ENCODE results near the gene PRR7. TPM values are rescaled to one million over a fixed set of nuclear protein-coding genes. Genes with fewer than 3 reads are reported as not detected.

Gene PRR7
- total and polyA plus RNA-seq, 9 donors: 0.51 to 11.4 (median 2.0) TPM; not detected in 1

DNA sequence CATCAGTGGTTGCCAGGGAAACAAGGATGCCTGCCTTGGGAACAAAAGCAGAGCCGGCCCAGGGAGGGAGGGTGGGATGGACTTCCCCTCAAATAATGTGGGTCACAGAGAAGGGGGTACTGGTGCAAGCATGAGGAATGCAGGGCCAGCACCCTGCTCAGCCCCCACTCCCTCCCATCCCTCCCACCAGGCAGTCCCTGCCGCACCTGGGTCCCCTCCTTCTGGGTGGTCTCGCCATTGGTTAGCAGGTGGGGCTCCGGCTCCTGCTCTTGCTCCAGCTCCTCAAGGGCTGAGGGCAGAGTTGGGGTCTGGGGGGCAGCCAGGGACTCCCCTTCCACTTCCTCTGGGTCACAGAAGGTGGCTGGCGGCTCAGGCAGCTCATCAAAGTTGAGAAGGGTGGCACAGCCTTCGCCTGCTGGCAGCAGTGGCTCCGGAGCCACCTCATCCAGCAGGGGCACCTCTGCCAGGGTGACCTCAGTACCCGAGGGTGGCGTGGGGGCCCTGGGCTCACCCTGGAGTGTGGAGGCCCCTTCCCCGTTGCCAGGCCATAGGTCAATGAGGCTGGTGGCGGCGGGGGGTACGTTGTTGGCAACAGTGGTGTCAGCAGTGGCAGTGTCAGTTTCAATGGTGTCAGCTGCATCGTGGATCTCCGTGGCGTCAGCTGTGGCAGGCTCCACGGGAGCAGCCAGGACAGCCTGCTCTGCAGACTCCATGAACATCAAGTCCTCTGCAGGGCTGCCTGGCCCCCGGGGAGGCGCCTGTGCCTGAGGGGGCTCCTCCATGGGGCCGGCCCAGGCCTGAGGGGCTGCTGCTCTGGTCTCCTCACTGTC, 11.5 kb downstream of the PRR7 start:
- Histone ChIP-seq H3K9me3 (no peaks in the 10 kb centered on the region), H3K36me3 (no peaks in the 10 kb centered on the region), H3K27ac (no peak overlapping the region), H3K4me1 (ENCODE audit: insufficient read depth) (peaks cover 7% of the 10 kb centered on the region), H3K27me3 (no peaks in the 10 kb centered on the region), H3K4me3 (no peak overlapping the region)
- intact Hi-C loops (cut with DNase I): loop anchor here (1.0 to 10.0 kb wide), 6 partner anchors 39 to 343 kb away; partner anchors contain the start of genes MXD3 (in 2 of the 4), PDLIM7 (in 1 of the 4) and PFN3 (in 1 of the 4)
- DNase-seq: no peak
- 75 to 83% (median 75%) methylated on average over 15 to 20 of the region's 20 CpGs for WGBS, 3 donors
- no peak for TF ChIP-seq POLR2A (IDR thresholded peaks at IDR 0.05)
- TF ChIP-seq EP300 (IDR thresholded peaks at IDR 0.05): no peak
- TF ChIP-seq, protein P1, sequence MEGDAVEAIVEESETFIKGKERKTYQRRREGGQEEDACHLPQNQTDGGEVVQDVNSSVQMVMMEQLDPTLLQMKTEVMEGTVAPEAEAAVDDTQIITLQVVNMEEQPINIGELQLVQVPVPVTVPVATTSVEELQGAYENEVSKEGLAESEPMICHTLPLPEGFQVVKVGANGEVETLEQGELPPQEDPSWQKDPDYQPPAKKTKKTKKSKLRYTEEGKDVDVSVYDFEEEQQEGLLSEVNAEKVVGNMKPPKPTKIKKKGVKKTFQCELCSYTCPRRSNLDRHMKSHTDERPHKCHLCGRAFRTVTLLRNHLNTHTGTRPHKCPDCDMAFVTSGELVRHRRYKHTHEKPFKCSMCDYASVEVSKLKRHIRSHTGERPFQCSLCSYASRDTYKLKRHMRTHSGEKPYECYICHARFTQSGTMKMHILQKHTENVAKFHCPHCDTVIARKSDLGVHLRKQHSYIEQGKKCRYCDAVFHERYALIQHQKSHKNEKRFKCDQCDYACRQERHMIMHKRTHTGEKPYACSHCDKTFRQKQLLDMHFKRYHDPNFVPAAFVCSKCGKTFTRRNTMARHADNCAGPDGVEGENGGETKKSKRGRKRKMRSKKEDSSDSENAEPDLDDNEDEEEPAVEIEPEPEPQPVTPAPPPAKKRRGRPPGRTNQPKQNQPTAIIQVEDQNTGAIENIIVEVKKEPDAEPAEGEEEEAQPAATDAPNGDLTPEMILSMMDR (IDR thresholded peaks at IDR 0.05): no peak

GRCh38 chr5:177458912-177459350, 12.3 kb downstream of the PRR7 start:
- TF ChIP-seq, protein P1 (IDR thresholded peaks at IDR 0.05): no peak
- TF ChIP-seq POLR2A (IDR thresholded peaks at IDR 0.05) (no peak), EP300 (IDR thresholded peaks at IDR 0.05) (no peak)
- Histone ChIP-seq H3K36me3 (no peaks in the 10 kb centered on the region), H3K27ac (no peak overlapping the region), H3K4me1 (ENCODE audit: insufficient read depth) (peaks cover 5% of the 10 kb centered on the region), H3K4me3 (no peak overlapping the region), H3K9me3 (no peaks in the 10 kb centered on the region), H3K27me3 (no peaks in the 10 kb centered on the region)
- peak in 1 of 5 donors; percentile 45 for DNase-seq
- intact Hi-C loops (cut with DNase I): loop anchor here in 3 of 4 donors (5.0 to 10.0 kb wide), 3 partner anchors 57 to 344 kb away; partner anchors contain the start of genes MXD3 (in 2 of the 3) and PFN3 (in 1 of the 3)
- 73 to 81% (median 77%) methylated on average over 13 to 14 of the region's 14 CpGs for WGBS, 3 donors

DNA sequence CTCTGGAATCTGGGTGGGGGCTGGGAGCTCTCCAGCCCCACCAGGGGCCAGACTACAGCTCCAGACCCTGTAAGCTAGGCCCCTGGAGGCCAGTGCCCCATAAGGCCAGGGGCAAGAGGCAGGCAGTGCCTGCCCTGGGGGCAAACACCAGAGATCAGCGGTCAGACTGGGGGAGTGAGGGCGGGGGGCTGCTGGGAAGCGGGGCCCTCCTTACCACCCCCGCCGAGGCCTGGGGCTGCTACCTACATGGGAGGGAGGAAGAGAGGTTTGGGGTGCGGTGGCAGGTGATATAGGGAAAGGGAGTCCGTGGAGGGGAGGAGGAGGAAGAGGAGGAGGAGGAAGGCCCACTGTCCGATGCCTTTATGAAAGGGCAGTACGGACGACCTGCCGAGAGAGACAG, 12.7 kb downstream of the PRR7 start:
- 83 to 86% (median 84%) methylated on average over 11 of the region's 11 CpGs for WGBS, 3 donors
- no peak for DNase-seq
- Histone ChIP-seq H3K4me1 (ENCODE audit: insufficient read depth) (peaks cover 3% of the 10 kb centered on the region), H3K36me3 (no peaks in the 10 kb centered on the region), H3K9me3 (no peaks in the 10 kb centered on the region), H3K27ac (no peak overlapping the region), H3K4me3 (no peak overlapping the region), H3K27me3 (no peaks in the 10 kb centered on the region)
- intact Hi-C loops (cut with DNase I): loop anchor here in 3 of 4 donors (5.0 to 10.0 kb wide), 3 partner anchors 57 to 345 kb away; partner anchors contain the start of genes MXD3 (in 2 of the 3) and PFN3 (in 1 of the 3)
- TF ChIP-seq EP300 (IDR thresholded peaks at IDR 0.05) (no peak), POLR2A (IDR thresholded peaks at IDR 0.05) (no peak)
- TF ChIP-seq, protein P1 (IDR thresholded peaks at IDR 0.05): no peak

GRCh38 chr5:177459819-177460628, 13.4 kb downstream of the PRR7 start:
- 90 to 92% (median 91%) methylated on average over 21 to 28 of the region's 28 CpGs for WGBS, 3 donors
- H3K27me3 ChIP-seq: no peaks in the 10 kb centered on the region
- peak in 1 of 5 donors; percentile 37 for DNase-seq
- H3K4me1 ChIP-seq (ENCODE audit: insufficient read depth): peaks cover 3% of the 10 kb centered on the region
- H3K36me3 ChIP-seq: no peaks in the 10 kb centered on the region
- TF ChIP-seq, protein P1 (IDR thresholded peaks at IDR 0.05): no peak
- TF ChIP-seq POLR2A (IDR thresholded peaks at IDR 0.05): no peak
- TF ChIP-seq EP300 (IDR thresholded peaks at IDR 0.05): no peak
- intact Hi-C loops (cut with DNase I): loop anchor here in 3 of 4 donors (5.0 to 10.0 kb wide), 3 partner anchors 58 to 345 kb away; partner anchors contain the start of genes MXD3 (in 2 of the 3) and PFN3 (in 1 of the 3)
- H3K4me3 ChIP-seq: no peak overlapping the region
- H3K27ac ChIP-seq: no peak overlapping the region
- H3K9me3 ChIP-seq: no peaks in the 10 kb centered on the region
